Subcutaneous abdominal adipose tissue (tissue), 5 donors: ENCODE measurements around the gene PDGFB.

Source experiments
- H3K27ac ChIP-seq: one replicate; pipeline ENCODE4 v1.7.0; 2013; ENCODE audit warnings: low read depth, mild to moderate bottlenecking, inconsistent platforms, low read length, moderate library complexity
- H3K27me3 ChIP-seq, 5 donors: one replicate each; pipeline ENCODE4 v1.7.0; 2013; ENCODE audit warnings: low read length in 5 of 5, inconsistent platforms in 1 of 5; ENCODE audit not compliant: control insufficient read depth in 5 of 5, insufficient read depth in 4 of 5
- H3K36me3 ChIP-seq, 5 donors: one replicate each; pipeline ENCODE4 v1.7.0; 2013; ENCODE audit warnings: low read length in 5 of 5; ENCODE audit not compliant: control insufficient read depth in 5 of 5, insufficient read depth in 5 of 5
- H3K4me1 ChIP-seq, 5 donors: one replicate each; pipeline ENCODE4 v1.7.0; 2013; ENCODE audit warnings: low read length in 5 of 5, mild to moderate bottlenecking in 3 of 5, moderate library complexity in 1 of 5; ENCODE audit not compliant: control insufficient read depth in 5 of 5, insufficient read depth in 5 of 5
- H3K4me3 ChIP-seq, 5 donors: one replicate each; pipeline ENCODE4 v1.7.0; 2013; ENCODE audit warnings: low read length in 5 of 5, low read depth in 1 of 5
- H3K9ac ChIP-seq, 5 donors: one replicate each; pipeline ENCODE4 v1.7.0; 2013; ENCODE audit warnings: low read length in 5 of 5, mild to moderate bottlenecking in 4 of 5, moderate library complexity in 3 of 5
- H3K9me3 ChIP-seq, 5 donors: one replicate each; pipeline ENCODE4 v1.7.0; 2013; ENCODE audit warnings: low read length in 5 of 5; ENCODE audit not compliant: control insufficient read depth in 5 of 5
- donor health status: healthy.
- donor health status: healthy.
- donor health status: healthy.
- donor health status: healthy.
- donor health status: healthy.

Gene PDGFB

DNA sequence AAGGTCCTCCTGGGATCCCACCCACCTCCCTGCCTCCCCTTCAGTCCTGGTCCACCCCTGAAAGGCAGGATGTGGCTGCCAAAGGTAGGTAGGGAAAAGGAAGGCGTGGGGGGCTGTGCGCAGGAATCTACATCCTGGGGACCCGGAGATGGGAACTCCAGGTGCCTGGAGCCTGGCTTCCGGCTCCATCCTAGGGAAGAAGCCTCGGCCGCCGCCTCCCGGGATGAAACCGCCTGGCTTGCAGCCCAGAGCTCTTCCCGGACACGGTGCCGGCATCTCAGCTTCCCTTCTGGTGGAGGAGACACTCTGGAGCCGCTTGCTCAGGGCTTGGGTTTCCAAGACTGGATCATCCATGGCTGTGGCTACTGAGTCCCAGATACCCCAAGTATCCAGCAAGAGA, 33.3 kb upstream of the PDGFB start:
- Histone ChIP-seq H3K4me1 (peaks cover 0 to 66% (median 21%) of the 10 kb centered on the region in 5 donors), H3K4me3 (peak overlapping the region in 1 of 5 donors; percentile 9), H3K36me3 (no peaks in the 10 kb centered on the region), H3K9me3 (peaks cover 0 to 10% (median 0%) of the 10 kb centered on the region in 5 donors), H3K27ac (peak overlapping the region; percentile 50), H3K9ac (peak overlapping the region in 1 of 5 donors; percentile 35), H3K27me3 (peaks cover 0 to 3% (median 0%) of the 10 kb centered on the region in 5 donors)

DNA sequence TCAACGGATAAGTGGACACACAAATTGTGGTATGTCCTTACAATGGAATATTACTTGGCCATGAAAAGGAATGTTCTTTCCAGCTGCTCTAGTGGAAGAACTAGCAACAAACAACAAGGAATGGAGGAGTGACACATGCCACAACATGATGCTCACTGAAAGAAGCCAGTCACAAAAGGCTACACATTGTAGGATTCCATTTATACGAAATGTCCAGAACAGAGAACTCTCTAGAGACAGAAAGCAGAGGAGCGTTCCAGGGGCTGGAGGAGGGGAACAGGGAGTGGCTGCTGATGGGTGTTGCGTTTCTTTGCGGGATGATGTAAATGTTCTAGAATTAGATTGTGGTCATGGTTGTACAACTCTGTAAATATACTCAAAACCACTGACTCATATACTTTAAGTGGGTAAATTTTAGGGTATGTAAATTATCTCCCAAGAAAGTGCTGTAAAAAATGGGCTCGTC, 32.4 kb upstream of the PDGFB start:
- Histone ChIP-seq H3K4me1 (peaks cover 0 to 58% (median 13%) of the 10 kb centered on the region in 5 donors), H3K36me3 (no peaks in the 10 kb centered on the region), H3K9me3 (peaks cover 0 to 10% (median 0%) of the 10 kb centered on the region in 5 donors), H3K4me3 (no peak overlapping the region), H3K27ac (peak overlapping the region; percentile 2), H3K9ac (no peak overlapping the region), H3K27me3 (peaks cover 0 to 3% (median 0%) of the 10 kb centered on the region in 5 donors)

- H3K4me3 ChIP-seq: no peak overlapping the region
- H3K36me3 ChIP-seq: no peaks in the 10 kb centered on the region
- H3K9ac ChIP-seq: no peak overlapping the region
- H3K27ac ChIP-seq: peak overlapping the region; percentile 2
- H3K9me3 ChIP-seq: peaks cover 0 to 10% (median 0%) of the 10 kb centered on the region in 5 donors
- peaks cover 0 to 3% (median 0%) of the 10 kb centered on the region in 5 donors for H3K27me3 ChIP-seq
- peaks cover 0 to 56% (median 10%) of the 10 kb centered on the region in 5 donors for H3K4me1 ChIP-seq
Observed at GRCh38 chr22:39276440-39277141, 31.8 kb upstream of the PDGFB start.

GRCh38 chr22:39275814-39276439, 31.1 kb upstream of the PDGFB start:
- peaks cover 0 to 10% (median 3%) of the 10 kb centered on the region in 5 donors for H3K9me3 ChIP-seq
- no peak overlapping the region for H3K4me3 ChIP-seq
- peaks cover 0 to 52% (median 8%) of the 10 kb centered on the region in 5 donors for H3K4me1 ChIP-seq
- H3K27ac ChIP-seq: peak overlapping the region; percentile 2
- peaks cover 0 to 3% (median 0%) of the 10 kb centered on the region in 5 donors for H3K27me3 ChIP-seq
- H3K9ac ChIP-seq: no peak overlapping the region
- no peaks in the 10 kb centered on the region for H3K36me3 ChIP-seq

GRCh38 chr22:39273950-39274887, 29.4 kb upstream of the PDGFB start:
- peaks cover 0 to 3% (median 0%) of the 10 kb centered on the region in 5 donors for H3K27me3 ChIP-seq
- peaks cover 0 to 10% (median 4%) of the 10 kb centered on the region in 5 donors for H3K9me3 ChIP-seq
- H3K4me1 ChIP-seq: peaks cover 0 to 56% (median 25%) of the 10 kb centered on the region in 5 donors

DNA sequence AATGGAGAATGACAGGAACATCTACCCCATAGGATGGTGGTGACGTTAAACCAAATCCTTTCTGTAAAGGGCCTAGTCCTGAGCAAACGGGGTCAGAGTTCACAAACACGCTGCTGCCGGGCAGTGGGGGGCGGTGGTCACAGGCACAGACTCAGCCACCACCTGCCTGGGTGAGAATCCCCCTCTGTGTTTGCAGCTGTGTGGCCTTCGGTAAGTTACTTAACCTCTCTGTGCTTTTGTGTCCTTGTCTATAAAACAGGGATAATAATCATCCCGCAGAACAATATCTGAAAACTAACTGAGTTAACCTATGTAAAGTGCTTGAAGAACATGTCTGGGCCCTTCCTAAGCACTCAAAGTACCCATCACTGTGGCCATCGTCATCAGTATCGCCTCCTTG, 26.0 kb upstream of the PDGFB start:
- no peaks in the 10 kb centered on the region for H3K27me3 ChIP-seq
- peaks cover 5 to 53% (median 40%) of the 10 kb centered on the region in 5 donors for H3K4me1 ChIP-seq
- H3K4me3 ChIP-seq: no peak overlapping the region

More at GRCh38 chr22:39273950-39274887, 29.4 kb upstream of the PDGFB start:
- H3K9ac ChIP-seq: no peak overlapping the region
- H3K4me3 ChIP-seq: no peak overlapping the region
- H3K27ac ChIP-seq: no peak overlapping the region
- H3K36me3 ChIP-seq: no peaks in the 10 kb centered on the region

DNA sequence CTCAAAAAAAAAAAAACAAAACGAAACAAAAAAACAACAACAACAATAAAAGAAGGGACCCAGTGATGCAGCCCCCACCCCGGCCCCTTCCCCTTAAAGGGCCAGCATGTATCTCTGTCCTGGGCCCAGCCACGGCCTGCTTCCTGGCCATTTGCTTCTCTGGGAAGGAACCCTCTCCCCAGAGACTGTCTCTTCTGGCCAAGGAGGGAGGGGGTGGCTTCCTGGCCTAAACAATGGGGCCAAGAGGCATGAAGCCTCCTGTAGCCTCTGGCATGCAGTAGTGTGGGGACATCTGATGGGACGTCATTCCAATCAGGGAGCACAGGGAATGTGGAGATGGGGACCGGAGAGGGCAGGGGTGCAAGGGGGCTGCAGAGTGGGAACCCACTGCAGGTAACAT, 25.5 kb upstream of the PDGFB start:
- Histone ChIP-seq H3K4me1 (peaks cover 5 to 55% (median 45%) of the 10 kb centered on the region in 5 donors), H3K27me3 (no peaks in the 10 kb centered on the region), H3K9me3 (peaks cover 0 to 4% (median 2%) of the 10 kb centered on the region in 5 donors), H3K36me3 (no peaks in the 10 kb centered on the region), H3K27ac (peak overlapping the region; percentile 65), H3K9ac (no peak overlapping the region), H3K4me3 (peak overlapping the region in 1 of 5 donors; percentile 11)

More for the DNA sequence above, 26.0 kb upstream of the PDGFB start:
- Histone ChIP-seq H3K9ac (no peak overlapping the region), H3K36me3 (no peaks in the 10 kb centered on the region), H3K27ac (no peak overlapping the region), H3K9me3 (peaks cover 0 to 4% (median 2%) of the 10 kb centered on the region in 5 donors)

DNA sequence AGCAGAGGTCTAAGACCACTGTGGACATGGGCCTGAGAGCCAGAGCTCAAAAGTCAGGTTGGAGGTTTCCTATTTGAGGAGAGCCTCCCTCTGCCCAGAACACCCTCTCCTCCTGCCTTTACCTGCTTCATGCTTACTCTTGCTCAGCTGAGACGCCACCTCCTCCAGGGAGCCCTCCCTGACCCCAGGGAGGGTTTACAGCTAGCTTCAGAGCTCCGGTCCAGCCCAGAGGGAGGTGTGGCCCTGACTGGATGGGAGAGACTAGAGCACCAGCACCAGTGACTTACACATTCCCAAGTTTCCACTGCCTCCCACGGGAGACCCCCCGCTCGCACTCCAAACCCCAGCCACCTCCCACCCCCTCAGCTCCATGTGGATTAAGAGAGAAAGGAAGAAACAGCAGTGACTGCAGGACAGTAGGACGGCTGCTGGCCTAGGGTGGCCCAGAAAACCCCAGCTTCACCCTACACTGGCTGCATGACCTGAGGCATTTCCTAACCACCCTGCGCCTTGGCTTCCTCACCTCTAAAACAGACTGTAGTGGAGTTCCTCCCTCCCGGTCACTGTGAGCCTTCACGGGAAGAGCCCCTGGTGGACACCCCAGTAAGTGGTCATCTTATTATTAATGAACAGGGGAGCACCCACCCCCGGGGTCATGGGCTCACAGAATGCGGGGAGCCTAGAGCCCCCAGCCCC, 24.5 kb upstream of the PDGFB start:
- Histone ChIP-seq H3K27ac (peak overlapping the region; percentile 65), H3K36me3 (no peaks in the 10 kb centered on the region), H3K9me3 (peaks cover 0 to 4% (median 2%) of the 10 kb centered on the region in 5 donors), H3K27me3 (no peaks in the 10 kb centered on the region), H3K9ac (peak overlapping the region in 2 of 5 donors; percentile 2 to 41), H3K4me1 (peaks cover 5 to 61% (median 46%) of the 10 kb centered on the region in 5 donors), H3K4me3 (no peak overlapping the region)

DNA sequence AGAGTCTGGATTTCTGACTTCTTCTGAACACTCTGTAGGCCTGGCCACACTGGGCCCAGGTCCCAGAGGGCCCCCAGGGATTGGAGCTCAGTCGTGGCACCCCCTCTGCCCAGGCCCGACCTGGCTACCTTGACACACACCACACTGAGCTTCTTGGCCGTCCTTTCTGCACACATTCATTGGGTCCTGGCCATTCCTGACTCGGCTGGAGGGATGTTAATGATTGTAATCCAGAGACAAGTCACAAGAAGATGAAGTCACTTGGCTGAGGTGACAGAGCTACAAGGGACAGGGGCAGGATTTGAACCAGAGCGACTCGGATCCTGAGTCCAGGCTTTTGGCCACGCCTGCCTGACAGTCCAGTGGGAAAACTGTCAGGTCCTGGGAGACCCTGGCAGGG, 23.9 kb upstream of the PDGFB start:
- Histone ChIP-seq H3K9me3 (peaks cover 0 to 4% (median 2%) of the 10 kb centered on the region in 5 donors), H3K27ac (peak overlapping the region; percentile 65), H3K4me3 (no peak overlapping the region), H3K9ac (peak overlapping the region in 2 of 5 donors; percentile 2 to 41), H3K4me1 (peaks cover 5 to 61% (median 46%) of the 10 kb centered on the region in 5 donors), H3K36me3 (no peaks in the 10 kb centered on the region), H3K27me3 (no peaks in the 10 kb centered on the region)
